Neural crest cell (in vitro differentiated cells): Measurements from ENCODE around the gene EMCN. TPM values are rescaled to one million over a fixed set of nuclear protein-coding genes. Genes with fewer than 3 reads are reported as not detected.

Experiments
- DNase-seq: peaks from one replicate; pipeline ENCODE4 v3.0.0; 2021; ENCODE audit warnings: low read depth, mixed read lengths, low spot score
- H3K27ac Mint-ChIP-seq: one replicate; pipeline ENCODE4 v1.8.0; 2021; ENCODE audit warnings: mild to moderate bottlenecking, mixed read lengths; ENCODE audit not compliant: unreplicated experiment
- H3K27me3 Mint-ChIP-seq: 2 replicates; pipeline ENCODE4 v1.8.0; 2021; ENCODE audit warnings: low read depth, mild to moderate bottlenecking, mixed read lengths
- H3K36me3 Mint-ChIP-seq: 2 replicates; pipeline ENCODE4 v1.8.0; 2021; ENCODE audit warnings: low read depth, mild to moderate bottlenecking, mixed read lengths
- H3K4me1 Mint-ChIP-seq: 2 replicates; pipeline ENCODE4 v1.8.0; 2021; ENCODE audit warnings: mixed read lengths
- H3K4me3 Mint-ChIP-seq: one replicate; pipeline ENCODE4 v1.8.0; 2021; ENCODE audit warnings: mild to moderate bottlenecking, mixed read lengths
- H3K9me3 Mint-ChIP-seq: 2 replicates; pipeline ENCODE4 v1.8.0; 2021; ENCODE audit warnings: mixed read lengths
- CTCF ChIP-seq: fragments of 200-600 bp; sonication (generic); conservative IDR thresholded peaks from 2 replicates; pipeline ENCODE4 v1.5.0; 2021; ENCODE audit warnings: antibody characterized with exemption, mild to moderate bottlenecking
- total RNA-seq: library from RNA; stranded (reverse); gene quantifications from 2 replicates; pipeline ENCODE4 v1.2.1, GENCODE V29; 2021

EMCN gene
- total RNA-seq, 1 donor from 2014 or later: not detected

- H3K9me3 Mint-ChIP-seq: peaks cover 5% of the 10 kb centered on the region
- H3K4me1 Mint-ChIP-seq: no peaks in the 10 kb centered on the region
- no peak overlapping the region for H3K27ac Mint-ChIP-seq
- no peaks in the 10 kb centered on the region for H3K27me3 Mint-ChIP-seq
- no peak for TF ChIP-seq CTCF
- H3K4me3 Mint-ChIP-seq: no peak overlapping the region
- no peak for DNase-seq
- H3K36me3 Mint-ChIP-seq: no peaks in the 10 kb centered on the region
Measured at GRCh38 chr4:100508691-100509090, 9.1 kb downstream of the EMCN start.

DNA sequence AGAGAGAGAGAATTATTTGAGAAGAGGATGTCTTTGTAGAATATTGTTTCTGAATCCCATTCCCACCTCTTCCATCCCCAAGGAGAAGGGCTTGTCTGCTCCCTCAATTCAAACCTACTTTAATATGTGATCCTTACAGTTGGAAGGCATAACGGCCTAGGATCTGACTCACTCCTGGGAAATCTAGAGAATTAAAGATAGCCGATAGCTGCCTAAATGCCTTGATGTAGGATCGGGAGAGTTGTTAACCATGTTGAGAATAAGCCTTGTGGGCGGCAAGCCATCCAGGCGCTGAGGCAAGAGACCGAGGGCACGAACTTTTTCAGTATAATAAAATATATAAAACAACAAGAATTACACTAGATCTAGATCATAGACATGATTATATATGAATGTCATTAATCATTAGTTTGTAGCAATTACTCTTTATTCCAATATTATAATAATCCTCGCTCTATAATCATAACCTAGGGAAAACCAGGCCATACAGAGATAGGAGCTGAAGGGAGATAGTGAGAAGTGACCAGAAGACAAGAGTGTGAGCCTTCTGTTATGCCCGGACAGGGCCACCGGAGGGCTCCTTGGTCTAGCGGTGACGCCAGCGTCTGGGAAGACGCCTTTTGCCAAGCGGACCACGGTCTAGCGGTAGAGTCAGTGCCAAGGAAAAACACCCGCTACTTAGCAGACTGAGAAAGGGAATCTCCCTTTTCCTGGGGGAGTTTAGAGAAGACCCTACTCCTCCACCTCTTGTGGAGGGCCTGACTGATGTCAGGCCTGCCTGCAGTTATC, 13.5 kb downstream of the EMCN start:
- no peaks in the 10 kb centered on the region for H3K27me3 Mint-ChIP-seq
- peaks cover 5% of the 10 kb centered on the region for H3K9me3 Mint-ChIP-seq
- DNase-seq: no peak
- peak; percentile 26 for TF ChIP-seq CTCF
- no peak overlapping the region for H3K4me3 Mint-ChIP-seq
- H3K27ac Mint-ChIP-seq: no peak overlapping the region
- peaks cover 3% of the 10 kb centered on the region for H3K4me1 Mint-ChIP-seq
- H3K36me3 Mint-ChIP-seq: no peaks in the 10 kb centered on the region

GRCh38 chr4:100497791-100498190, 20.0 kb downstream of the EMCN start:
- Mint-ChIP-seq H3K27ac (no peak overlapping the region), H3K27me3 (no peaks in the 10 kb centered on the region), H3K9me3 (no peaks in the 10 kb centered on the region), H3K4me1 (peaks cover 3% of the 10 kb centered on the region), H3K4me3 (no peak overlapping the region), H3K36me3 (no peaks in the 10 kb centered on the region)
- DNase-seq: no peak
- TF ChIP-seq CTCF: no peak

GRCh38 chr4:100495074-100495473, 22.7 kb downstream of the EMCN start:
- H3K4me3 Mint-ChIP-seq: no peak overlapping the region
- H3K9me3 Mint-ChIP-seq: peaks cover 4% of the 10 kb centered on the region
- no peaks in the 10 kb centered on the region for H3K27me3 Mint-ChIP-seq
- peaks cover 2% of the 10 kb centered on the region for H3K36me3 Mint-ChIP-seq
- DNase-seq: no peak
- H3K27ac Mint-ChIP-seq: no peak overlapping the region
- H3K4me1 Mint-ChIP-seq: peaks cover 3% of the 10 kb centered on the region
- no peak for TF ChIP-seq CTCF

DNA sequence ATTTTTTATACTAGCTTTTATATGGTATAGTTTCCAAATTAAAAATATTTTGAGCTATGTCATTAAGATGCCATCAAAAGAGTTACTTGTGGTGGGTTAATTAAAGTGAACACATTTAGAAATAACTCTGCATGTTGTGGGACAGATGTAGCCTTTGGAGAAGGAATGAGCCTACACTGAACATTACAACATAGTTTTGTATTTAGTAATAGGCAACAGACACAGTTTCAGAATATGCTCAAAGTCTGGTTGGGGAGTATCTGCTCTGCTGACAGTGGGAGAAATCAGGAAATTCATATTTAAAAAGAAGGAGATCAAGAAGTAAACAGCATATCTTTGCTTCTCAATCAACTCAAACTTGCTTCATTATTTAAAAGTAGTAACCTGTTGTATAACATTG, 23.7 kb downstream of the EMCN start:
- Mint-ChIP-seq H3K4me1 (no peaks in the 10 kb centered on the region), H3K4me3 (no peak overlapping the region), H3K36me3 (peaks cover 2% of the 10 kb centered on the region), H3K9me3 (peaks cover 4% of the 10 kb centered on the region), H3K27me3 (no peaks in the 10 kb centered on the region), H3K27ac (no peak overlapping the region)
- no peak for DNase-seq
- TF ChIP-seq CTCF: no peak
